ENCODE data around the gene TFF1.

DNA sequence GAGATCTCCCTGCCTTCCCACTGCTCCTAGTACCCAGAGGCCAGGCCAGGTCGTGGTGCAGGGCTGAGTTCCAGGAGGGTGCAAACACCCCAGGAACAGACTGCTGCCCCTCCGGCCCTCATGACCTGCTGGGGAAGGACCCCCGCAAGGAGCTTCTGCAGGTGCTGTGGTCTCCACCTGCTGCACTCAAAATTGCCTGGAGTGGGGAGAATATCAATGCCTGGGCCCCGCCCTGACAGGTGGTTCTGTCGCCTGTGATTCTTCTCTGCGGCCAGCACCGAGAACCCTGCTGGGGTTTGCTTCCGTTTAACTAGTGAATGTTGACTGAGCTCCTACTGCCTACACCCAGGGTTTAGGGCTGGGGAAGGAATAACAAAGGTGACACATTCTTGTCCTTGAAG, 49.0 kb downstream of the TFF1 start:
- no peak for TF ChIP-seq MAFK (IDR thresholded peaks at IDR 0.05; ENCODE audit: low read depth, low read length)
- no peak for TF ChIP-seq RAD21 (IDR thresholded peaks at IDR 0.05; ENCODE audit: low read length)
- TF ChIP-seq CHD1 (IDR thresholded peaks at IDR 0.05; ENCODE audit: low read depth, low read length) = no peak
- TF ChIP-seq, protein P1, sequence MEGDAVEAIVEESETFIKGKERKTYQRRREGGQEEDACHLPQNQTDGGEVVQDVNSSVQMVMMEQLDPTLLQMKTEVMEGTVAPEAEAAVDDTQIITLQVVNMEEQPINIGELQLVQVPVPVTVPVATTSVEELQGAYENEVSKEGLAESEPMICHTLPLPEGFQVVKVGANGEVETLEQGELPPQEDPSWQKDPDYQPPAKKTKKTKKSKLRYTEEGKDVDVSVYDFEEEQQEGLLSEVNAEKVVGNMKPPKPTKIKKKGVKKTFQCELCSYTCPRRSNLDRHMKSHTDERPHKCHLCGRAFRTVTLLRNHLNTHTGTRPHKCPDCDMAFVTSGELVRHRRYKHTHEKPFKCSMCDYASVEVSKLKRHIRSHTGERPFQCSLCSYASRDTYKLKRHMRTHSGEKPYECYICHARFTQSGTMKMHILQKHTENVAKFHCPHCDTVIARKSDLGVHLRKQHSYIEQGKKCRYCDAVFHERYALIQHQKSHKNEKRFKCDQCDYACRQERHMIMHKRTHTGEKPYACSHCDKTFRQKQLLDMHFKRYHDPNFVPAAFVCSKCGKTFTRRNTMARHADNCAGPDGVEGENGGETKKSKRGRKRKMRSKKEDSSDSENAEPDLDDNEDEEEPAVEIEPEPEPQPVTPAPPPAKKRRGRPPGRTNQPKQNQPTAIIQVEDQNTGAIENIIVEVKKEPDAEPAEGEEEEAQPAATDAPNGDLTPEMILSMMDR (conservative IDR thresholded peaks at IDR 0.05; ENCODE audit: low read depth, low read length) = no peak
- TF ChIP-seq FOS (IDR thresholded peaks at IDR 0.05; ENCODE audit: low read depth, low read length) = no peak
- no peak for TF ChIP-seq POLR2A (IDR thresholded peaks at IDR 0.05; ENCODE audit: low read depth, low read length)
- TF ChIP-seq SMC3 (IDR thresholded peaks at IDR 0.05; ENCODE audit: low read depth, low read length) = no peak
